ENCODE results near the gene C1GALT1.
"Not testable (repeated sequence)": the region's sequence is repeated elsewhere in the genome, so short reads cannot be mapped to it uniquely, and the experiment has no call there.

C1GALT1 gene

GRCh38 chr7:7169296-7169695 lies 13.0 kb upstream of the C1GALT1 start:
- DNase-seq (ENCODE audit: low read depth in 3 of 3): no peak

DNA sequence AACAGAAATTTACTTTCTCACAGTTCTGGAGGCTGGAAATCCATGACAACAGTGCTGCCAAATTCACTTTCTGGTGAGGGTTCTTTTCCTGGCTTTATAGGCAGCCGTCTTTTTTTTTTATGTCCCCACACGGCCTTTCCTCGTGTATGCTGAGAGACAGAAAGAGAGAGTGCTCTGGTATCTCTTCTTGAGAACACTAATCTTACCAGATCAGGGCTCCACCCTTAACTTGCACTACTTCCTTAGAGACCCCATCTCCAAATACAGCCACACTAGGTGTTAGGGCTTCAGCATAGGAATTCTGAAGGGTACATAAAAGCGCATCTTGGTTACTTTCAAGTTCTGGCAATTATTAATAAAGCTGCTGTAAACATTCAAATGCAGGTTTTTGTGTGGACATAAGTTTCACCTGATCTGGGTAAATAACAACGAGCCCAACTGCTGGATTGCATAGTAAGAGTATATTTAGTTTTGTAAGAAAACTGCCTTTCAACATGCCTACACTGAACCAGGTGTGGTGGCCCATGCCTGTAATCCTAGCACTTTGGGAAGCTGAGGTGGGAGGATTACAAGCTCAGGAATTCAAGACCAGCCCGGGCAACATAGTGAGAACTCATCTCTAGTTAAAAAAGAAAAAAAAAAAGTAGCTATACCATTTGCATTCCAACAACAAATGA lies 8.2 kb upstream of the C1GALT1 start:
- DNase-seq (ENCODE audit: low read depth in 3 of 3): no peak

GRCh38 chr7:7175075-7175695 lies 7.2 kb upstream of the C1GALT1 start:
- no peak for DNase-seq (ENCODE audit: low read depth in 3 of 3)

GRCh38 chr7:7176406-7177043 lies 5.8 kb upstream of the C1GALT1 start:
- DNase-seq (ENCODE audit: low read depth in 3 of 3): no peak

DNA sequence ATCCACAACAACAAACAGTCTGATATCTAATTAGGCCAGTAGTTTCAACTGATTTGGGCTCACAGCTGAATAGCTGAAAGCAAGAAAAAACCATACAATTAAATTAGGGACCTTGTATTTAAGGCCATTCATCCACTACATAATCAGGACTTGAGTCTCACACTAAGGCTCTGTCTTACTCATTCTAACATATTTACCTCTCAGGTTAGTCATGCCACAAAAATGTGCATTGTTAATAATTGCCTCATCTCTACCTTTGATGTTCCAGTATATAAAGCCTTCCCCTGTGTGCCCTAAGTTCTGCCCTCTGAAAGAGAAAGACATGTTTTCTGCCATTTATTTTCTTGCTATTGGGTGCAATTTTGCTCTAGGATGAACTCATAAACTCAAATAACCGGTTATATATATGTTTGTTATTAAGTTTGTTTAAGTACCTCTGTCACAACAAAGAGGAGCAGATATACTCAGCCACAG lies 5.3 kb upstream of the C1GALT1 start:
- no peak for DNase-seq (ENCODE audit: low read depth in 3 of 3)

- DNase-seq (ENCODE audit: low read depth in 3 of 3): no peak
Observed at GRCh38 chr7:7178081-7178480, 4.3 kb upstream of the C1GALT1 start.

- no peak for DNase-seq (ENCODE audit: low read depth in 3 of 3)
Observed at GRCh38 chr7:7178906-7179305, 3.4 kb upstream of the C1GALT1 start.

DNA sequence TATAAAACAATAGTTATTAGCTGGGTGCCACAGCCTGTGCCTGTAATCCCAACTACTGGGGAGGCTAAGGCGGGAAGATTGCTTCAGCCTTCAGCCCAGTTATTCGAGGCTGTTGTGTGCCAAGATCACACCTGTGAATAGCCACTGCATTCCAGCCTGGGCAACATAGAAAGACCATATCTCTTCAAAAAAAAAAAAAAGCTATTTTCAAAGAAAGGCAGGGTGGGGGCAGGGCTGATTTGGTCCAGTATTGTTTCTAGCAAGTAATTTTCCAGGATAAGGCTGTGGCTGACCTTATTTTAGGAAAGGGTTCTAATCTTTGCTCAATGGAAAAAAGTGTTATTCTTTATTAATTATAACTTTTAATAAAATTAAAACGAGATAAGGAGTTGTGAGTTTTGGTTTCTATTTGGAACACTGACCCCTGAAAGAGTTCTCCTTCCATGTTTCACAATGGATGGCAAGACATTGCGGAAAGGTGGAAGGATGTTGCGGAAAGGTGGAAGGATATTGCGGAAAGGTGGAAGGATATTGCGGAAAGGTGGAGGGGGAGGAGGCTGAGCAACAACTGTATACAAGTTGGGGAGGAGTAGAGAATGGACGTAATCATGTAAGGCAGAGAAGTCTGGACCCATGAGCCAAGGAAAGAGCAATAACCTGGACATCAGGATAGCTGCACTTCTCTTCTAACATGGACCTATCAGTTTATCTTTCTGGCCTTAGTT lies 1.5 kb upstream of the C1GALT1 start:
- no peak for DNase-seq (ENCODE audit: low read depth in 3 of 3)

GRCh38 chr7:7181519-7182155 lies 707 bp upstream of the C1GALT1 start:
- peak in 1 of 3 experiments; percentile 16 for DNase-seq (ENCODE audit: low read depth in 3 of 3)

DNA sequence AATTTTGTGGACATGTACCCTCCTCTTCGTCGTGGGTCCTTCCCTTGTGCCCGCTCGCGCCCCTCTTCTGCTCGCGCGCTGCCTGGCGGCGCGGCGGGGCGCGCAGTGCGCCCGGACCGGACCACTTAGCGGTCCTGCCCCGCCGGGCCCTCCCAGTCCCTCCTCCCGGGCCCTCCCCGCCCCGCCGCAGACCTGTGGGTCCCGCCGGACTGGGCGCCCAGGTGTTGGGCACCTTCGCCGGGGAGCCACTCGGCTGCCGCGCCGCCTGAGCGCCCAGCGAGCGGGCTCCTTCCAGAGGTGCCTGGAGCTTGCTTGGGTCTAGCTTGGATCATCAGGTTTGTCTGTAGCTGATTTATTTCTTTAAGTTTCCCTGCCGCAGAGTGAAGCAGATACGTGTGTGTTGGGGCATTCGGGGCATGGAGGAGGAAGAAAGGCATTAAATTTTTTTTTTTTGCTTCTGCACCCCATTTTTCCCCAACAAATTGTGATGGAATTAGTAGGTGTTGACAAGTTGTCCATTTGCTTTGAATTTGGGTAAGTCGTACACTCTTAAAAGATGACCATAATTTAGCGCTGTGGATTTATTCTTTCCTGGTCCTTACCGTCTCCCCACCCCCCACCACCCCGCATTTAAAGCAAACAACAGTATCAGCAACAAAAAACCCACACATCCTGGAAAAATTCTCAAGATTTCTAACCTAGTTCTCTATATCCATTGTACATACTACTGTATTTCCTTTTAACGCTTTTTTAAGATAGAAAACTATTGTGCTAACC lies 905 bp downstream of the C1GALT1 start:
- peak in 1 of 3 experiments; percentile 34 for DNase-seq (ENCODE audit: low read depth in 3 of 3)

DNA sequence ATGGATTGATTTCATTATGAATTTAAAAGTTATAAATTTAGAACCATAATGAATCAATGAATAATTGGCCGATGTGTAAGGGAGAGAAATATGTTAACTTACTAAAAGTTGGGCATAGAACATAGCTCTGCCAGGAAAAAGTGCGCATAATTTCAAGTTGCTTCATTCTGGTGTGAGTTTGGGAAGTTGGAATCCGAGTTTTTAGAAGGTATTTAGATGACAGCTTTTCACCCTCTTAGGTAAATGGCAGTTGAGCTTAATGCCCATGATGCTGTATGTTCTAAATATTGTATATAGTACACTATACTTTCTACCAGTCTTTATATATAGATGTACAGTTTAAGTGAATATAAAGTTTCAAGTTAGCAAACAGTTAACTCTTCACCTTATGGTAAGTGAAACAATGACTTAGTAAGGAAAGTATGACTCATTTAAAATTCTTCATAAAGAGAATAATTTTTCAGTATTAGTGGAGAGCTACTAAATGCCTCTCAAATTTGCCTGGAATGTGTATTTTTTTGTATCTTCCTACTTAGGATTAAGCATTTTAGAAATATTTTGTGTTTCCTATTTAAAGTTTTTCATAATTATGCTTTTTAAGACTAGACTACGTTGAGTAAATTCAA lies 1.6 kb downstream of the C1GALT1 start:
- DNase-seq (ENCODE audit: low read depth in 3 of 3): no peak

DNA sequence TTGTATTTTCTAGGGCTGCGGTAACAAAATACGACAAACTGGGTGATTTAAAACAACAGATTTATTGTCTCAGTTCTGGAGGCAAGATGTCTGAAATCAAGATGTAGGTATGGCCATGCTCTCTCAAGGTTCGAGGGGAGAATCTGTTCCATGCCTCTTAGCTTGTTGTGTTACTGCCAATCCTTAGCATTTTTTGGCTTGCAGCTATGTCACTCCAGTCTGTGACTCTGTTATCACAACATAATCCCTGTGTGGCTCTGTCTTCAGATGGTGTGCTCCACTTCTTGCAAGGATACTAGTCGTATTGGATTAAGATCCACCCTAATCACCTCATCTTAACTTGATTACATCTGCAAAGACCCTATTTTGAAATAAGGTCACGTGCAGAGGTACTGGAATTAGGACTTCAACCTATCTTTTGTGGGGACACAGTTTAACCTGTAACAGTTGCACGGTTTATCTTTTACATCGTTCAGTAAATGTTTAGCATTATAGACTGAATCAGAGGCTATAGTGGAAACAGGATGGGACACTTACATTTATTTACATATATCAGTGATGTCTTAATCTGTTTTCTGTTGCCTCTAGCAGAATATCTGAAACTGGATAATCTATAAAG lies 3.1 kb downstream of the C1GALT1 start:
- no peak for DNase-seq (ENCODE audit: low read depth in 3 of 3)

- DNase-seq (ENCODE audit: low read depth in 3 of 3): no peak
Observed at GRCh38 chr7:7188091-7188490, 5.7 kb downstream of the C1GALT1 start.

- no peak for DNase-seq (ENCODE audit: low read depth in 3 of 3)
Observed at GRCh38 chr7:7188742-7189141, 6.4 kb downstream of the C1GALT1 start.

- DNase-seq (ENCODE audit: low read depth in 3 of 3): no peak
Observed at GRCh38 chr7:7190142-7190541, 7.8 kb downstream of the C1GALT1 start.

GRCh38 chr7:7191137-7191536 lies 8.8 kb downstream of the C1GALT1 start:
- DNase-seq (ENCODE audit: low read depth in 3 of 3): no peak

- not testable (repeated sequence) for DNase-seq (ENCODE audit: low read depth in 3 of 3)
Observed at GRCh38 chr7:7192798-7193788, 10.7 kb downstream of the C1GALT1 start.

DNA sequence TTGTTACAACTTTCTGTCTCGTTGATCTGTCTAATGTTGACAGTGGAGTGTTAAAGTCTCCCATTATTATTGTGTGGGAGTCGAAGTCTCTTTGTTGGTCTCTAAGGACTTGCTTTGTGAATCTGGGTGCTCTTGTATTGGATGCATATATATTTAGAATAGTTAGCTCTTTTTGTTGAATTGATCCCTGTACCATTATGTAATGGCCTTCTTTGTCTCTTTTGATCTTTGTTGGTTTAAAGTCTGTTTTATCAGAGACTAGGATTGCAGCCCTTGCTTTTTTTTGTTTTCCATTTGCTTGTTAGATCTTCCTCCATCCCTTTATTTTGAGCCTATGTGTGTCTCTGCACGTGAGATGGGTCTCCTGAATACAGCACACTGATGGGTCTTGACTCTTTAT lies 17.2 kb downstream of the C1GALT1 start:
- not testable (repeated sequence) for DNase-seq (ENCODE audit: low read depth in 3 of 3)

GRCh38 chr7:7200255-7200654 lies 17.9 kb downstream of the C1GALT1 start:
- DNase-seq (ENCODE audit: low read depth in 3 of 3): not testable (repeated sequence)

Measured in stimulated activated CD4-positive, alpha-beta T cell treated with anti-CD3 and anti-CD28 coated beads, TNF-alpha, amount 100 ng/mL, for 24 hours (primary cell).